NT2/D1 (cell line): ENCODE results near the gene GCSAM.

Experiments
- SUZ12 ChIP-seq: IDR thresholded peaks from 2 replicates; pipeline ENCODE4 v1.6.1; 2011; ENCODE audit not compliant: insufficient read length, insufficient read depth; ENCODE audit errors: extremely low read depth
- YY1 ChIP-seq: IDR thresholded peaks from 2 replicates; pipeline ENCODE4 v1.6.1; 2011; ENCODE audit not compliant: insufficient read length, insufficient read depth
- ZNF274 ChIP-seq: IDR thresholded peaks from 2 replicates; pipeline ENCODE4 v1.6.1; 2011; ENCODE audit warnings: mild to moderate bottlenecking, low read depth, low read length

DNA sequence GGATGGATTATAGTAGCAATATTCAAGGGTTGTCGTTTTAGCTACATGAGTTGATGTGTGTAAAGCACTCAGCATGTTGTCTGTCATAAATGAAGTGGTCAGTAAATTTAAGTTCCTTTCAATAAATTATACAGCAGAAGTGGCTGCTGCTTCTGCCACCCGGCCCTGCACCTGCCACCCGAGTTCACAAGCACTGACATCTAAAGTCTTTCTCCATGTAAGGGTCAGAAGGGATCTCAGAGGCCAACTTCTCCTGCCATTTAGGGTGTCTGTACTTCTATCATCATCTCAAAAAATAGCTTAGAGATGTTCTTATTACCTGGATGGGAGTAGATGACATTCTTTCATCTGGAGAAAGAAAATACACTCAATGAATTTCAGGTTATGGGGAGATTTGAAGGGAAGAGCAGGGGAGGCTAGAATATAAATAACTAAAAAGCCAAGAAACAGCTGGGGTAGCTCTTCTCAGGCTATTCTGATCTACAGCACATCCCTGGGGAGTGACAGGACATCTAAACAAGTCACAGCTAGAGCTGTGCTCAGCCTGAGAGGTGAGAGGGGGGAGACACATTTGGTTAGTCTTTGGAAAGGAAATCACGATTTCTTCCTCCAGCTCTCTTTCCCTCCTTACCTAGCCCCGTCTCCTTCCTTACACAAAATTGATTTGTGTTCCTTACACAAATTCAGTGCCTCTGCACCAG lies 8.0 kb downstream of the GCSAM start:
- no peak for TF ChIP-seq ZNF274
- no peak for TF ChIP-seq YY1
- no peak for TF ChIP-seq SUZ12
